Measurements from ENCODE around the gene PRCC.

DNA sequence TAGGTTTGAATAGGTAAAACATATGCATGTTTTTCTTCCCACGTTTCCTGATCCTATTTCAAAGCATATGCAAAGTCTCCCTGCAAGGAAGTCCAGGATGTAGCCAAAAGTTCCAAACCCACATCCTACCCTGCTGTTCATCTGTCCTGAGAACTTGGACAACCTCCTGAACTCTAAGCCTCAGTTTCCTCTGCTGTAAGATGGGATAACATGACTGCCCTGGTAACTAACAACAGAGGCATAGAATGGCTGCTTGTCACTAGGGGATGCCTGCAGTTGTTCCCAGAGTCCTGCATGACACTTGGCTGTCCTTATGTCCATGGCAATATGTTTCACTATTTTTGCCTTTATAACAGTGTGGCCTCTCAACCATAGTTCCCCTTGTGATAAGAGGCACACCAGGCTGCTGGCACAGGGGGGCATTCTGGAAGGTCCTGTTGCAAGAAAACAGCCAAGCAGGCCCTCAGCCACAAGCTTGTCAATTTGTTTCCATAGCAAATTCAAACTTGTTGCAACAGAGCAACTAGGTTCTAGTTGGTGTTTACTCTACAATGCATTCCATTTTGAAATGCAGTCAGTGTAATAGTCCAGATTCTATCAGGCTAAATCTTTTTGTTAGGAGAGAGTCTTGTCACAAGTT is 14.4 kb upstream of the PRCC start:
- no peak for TF ChIP-seq TAF1 (IDR thresholded peaks at IDR 0.05; ENCODE audit: borderline replicate concordance, insufficient read depth, low read length)
- no peak for TF ChIP-seq POLR2AphosphoS5 (IDR thresholded peaks at IDR 0.05; ENCODE audit: low read depth, low read length)
